Trophoblast cell (in vitro differentiated cells and primary cell): ENCODE measurements around the gene CDK8.
A peak's percentile ranks its signal among the peaks of the same experiment; 100 is the strongest.

ENCODE experiments used
- DNase-seq, 2 donors: peaks; one replicate each; pipeline ENCODE4 v3.0.0-alpha.2; 2016
- H2AFZ ChIP-seq: 2 replicates; pipeline ENCODE4 v1.6.1; 2013; ENCODE audit warnings: low read length, moderate library complexity, mild to moderate bottlenecking; ENCODE audit not compliant: insufficient read depth, poor library complexity
- H2AK5ac ChIP-seq: 2 replicates; pipeline ENCODE4 v1.6.1; 2013; ENCODE audit warnings: mild to moderate bottlenecking, low read length
- H2BK120ac ChIP-seq: 2 replicates; pipeline ENCODE4 v1.6.1; 2013; ENCODE audit warnings: low read length, mild to moderate bottlenecking, moderate library complexity; ENCODE audit not compliant: insufficient read depth, poor library complexity
- H2BK12ac ChIP-seq: 2 replicates; pipeline ENCODE4 v1.6.1; 2013; ENCODE audit warnings: mild to moderate bottlenecking, low read length, moderate library complexity
- H2BK5ac ChIP-seq: 2 replicates; pipeline ENCODE4 v1.6.1; 2013; ENCODE audit warnings: low read length, low read depth, moderate library complexity, mild to moderate bottlenecking; ENCODE audit not compliant: poor library complexity
- H3K14ac ChIP-seq: 2 replicates; pipeline ENCODE4 v1.6.1; 2013; ENCODE audit warnings: mild to moderate bottlenecking, low read length
- H3K18ac ChIP-seq: 2 replicates; pipeline ENCODE4 v1.6.1; 2013; ENCODE audit warnings: mild to moderate bottlenecking, low read length
- H3K23ac ChIP-seq: 2 replicates; pipeline ENCODE4 v1.6.1; 2013; ENCODE audit warnings: low read length
- H3K27ac ChIP-seq: 2 replicates; pipeline ENCODE4 v1.5.1; 2013; ENCODE audit warnings: low read depth, mild to moderate bottlenecking, inconsistent platforms, low read length, moderate library complexity
- H3K27me3 ChIP-seq: 2 replicates; pipeline ENCODE4 v1.6.1; 2013; ENCODE audit warnings: inconsistent platforms, mild to moderate bottlenecking, low read length, moderate library complexity; ENCODE audit not compliant: insufficient read depth
- H3K36me3 ChIP-seq, 2 experiments: 1 replicate in 1 of 2; 2 replicates in 1 of 2; pipeline ENCODE4 v1.6.1; 2013; ENCODE audit warnings: low read length in 2 of 2, mild to moderate bottlenecking in 2 of 2, moderate library complexity in 1 of 2; ENCODE audit not compliant: insufficient read depth in 2 of 2, control insufficient read depth in 1 of 2
- H3K4ac ChIP-seq: 2 replicates; pipeline ENCODE4 v1.6.1; 2013; ENCODE audit warnings: low read depth, mild to moderate bottlenecking, low read length, moderate library complexity
- H3K4me1 ChIP-seq, 2 experiments: 1 replicate in 1 of 2; 2 replicates in 1 of 2; pipeline ENCODE4 v1.6.1; 2013; ENCODE audit warnings: low read length in 2 of 2, mild to moderate bottlenecking in 2 of 2, moderate library complexity in 1 of 2; ENCODE audit not compliant: insufficient read depth in 2 of 2, control insufficient read depth in 1 of 2
- H3K4me2 ChIP-seq: 2 replicates; pipeline ENCODE4 v1.6.1; 2013; ENCODE audit warnings: inconsistent platforms, mild to moderate bottlenecking, low read length, moderate library complexity
- H3K4me3 ChIP-seq: 2 replicates; pipeline ENCODE4 v1.5.1; 2013; ENCODE audit warnings: mild to moderate bottlenecking, low read depth, low read length, inconsistent platforms
- H3K79me1 ChIP-seq: one replicate; pipeline ENCODE4 v1.6.1; 2013; ENCODE audit warnings: low read length
- H3K79me2 ChIP-seq: 2 replicates; pipeline ENCODE4 v1.6.1; 2013; ENCODE audit warnings: low read length, mild to moderate bottlenecking; ENCODE audit not compliant: control insufficient read depth, insufficient read depth, poor library complexity
- H3K9ac ChIP-seq: 2 replicates; pipeline ENCODE4 v1.6.1; 2013; ENCODE audit warnings: mild to moderate bottlenecking, low read length
- H3K9me3 ChIP-seq: 2 replicates; pipeline ENCODE4 v1.6.1; 2013; ENCODE audit warnings: low read depth, mild to moderate bottlenecking, control low read depth, inconsistent platforms, low read length; ENCODE audit not compliant: insufficient read depth
- H4K12ac ChIP-seq: 2 replicates; pipeline ENCODE4 v1.6.1; 2013; ENCODE audit warnings: low read depth, mild to moderate bottlenecking, low read length, moderate library complexity
- H4K8ac ChIP-seq: 2 replicates; pipeline ENCODE4 v1.6.1; 2013; ENCODE audit warnings: low read depth, mild to moderate bottlenecking, low read length, moderate library complexity
- H4K91ac ChIP-seq: one replicate; pipeline ENCODE4 v1.6.1; 2013; ENCODE audit warnings: low read depth, mild to moderate bottlenecking, low read length, moderate library complexity
- WGBS: extraction: QIAGEN DNeasy Blood & Tissue Kit; methylation state at CpG from one replicate; pipeline ENCODE4 v1.1.7; 2013; ENCODE audit warnings: missing lambda C conversion rate; ENCODE audit not compliant: insufficient read length, insufficient coverage; ENCODE audit errors: extremely low coverage; 5-methylcytosine and 5-hydroxymethylcytosine counted together

The CDK8 gene

GRCh38 chr13:26324294-26324693 is 70.4 kb downstream of the CDK8 start:
- Histone ChIP-seq H3K4me1 (peaks cover 0 to 2% of the 10 kb centered on the region in 2 experiments), H3K9me3 (no peaks in the 10 kb centered on the region), H4K8ac (no peak overlapping the region), H2BK5ac (no peak overlapping the region), H3K23ac (no peak overlapping the region), H3K4ac (no peak overlapping the region), H3K79me1 (no peaks in the 10 kb centered on the region), H3K9ac (no peak overlapping the region), H3K14ac (no peak overlapping the region), H3K36me3 (no peaks in the 10 kb centered on the region), H4K12ac (no peak overlapping the region), H3K79me2 (no peaks in the 10 kb centered on the region), H3K4me3 (no peak overlapping the region), H3K27me3 (no peaks in the 10 kb centered on the region), H2AK5ac (no peak overlapping the region), H2BK12ac (no peak overlapping the region), H3K18ac (no peak overlapping the region), H2BK120ac (no peak overlapping the region), H4K91ac (no peak overlapping the region), H2AFZ (no peak overlapping the region), H3K27ac (no peak overlapping the region), H3K4me2 (no peak overlapping the region)
- peak in 1 of 2 donors; percentile 41 for DNase-seq
- WGBS, result no CpG with 5 or more reads among the region's 3 CpGs

GRCh38 chr13:26324867-26325266 is 70.9 kb downstream of the CDK8 start:
- no peak for DNase-seq

DNA sequence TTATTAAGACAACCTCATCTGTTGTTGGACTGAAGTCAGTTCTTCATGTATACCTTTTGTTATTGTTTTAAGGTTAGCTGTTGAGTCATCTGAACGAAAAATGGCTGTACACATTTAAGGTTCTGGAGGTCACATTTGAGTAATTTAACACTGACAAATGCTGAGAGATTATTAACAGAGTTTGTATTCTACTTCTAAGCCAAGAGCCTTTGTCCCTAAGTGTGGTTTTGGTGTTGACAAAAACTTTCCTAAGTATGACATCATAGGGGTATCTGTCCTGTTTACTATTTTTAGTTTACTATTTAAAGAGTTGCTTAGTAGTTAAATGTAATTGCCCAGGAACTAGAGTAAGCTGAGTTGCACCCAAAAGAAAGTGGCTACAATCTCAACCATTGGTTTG is 71.9 kb downstream of the CDK8 start:
- H2BK12ac ChIP-seq, result no peak overlapping the region
- WGBS, result no CpG with 5 or more reads among the region's 1 CpG
- H3K23ac ChIP-seq, result no peak overlapping the region
- H3K4me1 ChIP-seq, result peaks cover 0 to 2% of the 10 kb centered on the region in 2 experiments
- no peak overlapping the region for H2AK5ac ChIP-seq
- no peak overlapping the region for H4K8ac ChIP-seq
- H3K9ac ChIP-seq, result no peak overlapping the region
- no peaks in the 10 kb centered on the region for H3K79me1 ChIP-seq
- no peak overlapping the region for H2BK120ac ChIP-seq
- H2AFZ ChIP-seq, result no peak overlapping the region
- no peak overlapping the region for H3K4ac ChIP-seq
- H3K79me2 ChIP-seq, result no peaks in the 10 kb centered on the region
- H4K12ac ChIP-seq, result no peak overlapping the region
- no peaks in the 10 kb centered on the region for H3K36me3 ChIP-seq
- H3K18ac ChIP-seq, result no peak overlapping the region
- no peak overlapping the region for H2BK5ac ChIP-seq
- no peaks in the 10 kb centered on the region for H3K9me3 ChIP-seq
- H3K14ac ChIP-seq, result no peak overlapping the region
- H3K4me2 ChIP-seq, result no peak overlapping the region
- H3K27me3 ChIP-seq, result no peaks in the 10 kb centered on the region
- DNase-seq, result no peak
- no peak overlapping the region for H4K91ac ChIP-seq
- no peak overlapping the region for H3K4me3 ChIP-seq
- no peak overlapping the region for H3K27ac ChIP-seq

More at GRCh38 chr13:26324867-26325266, 70.9 kb downstream of the CDK8 start:
- Histone ChIP-seq H3K14ac (no peak overlapping the region), H3K23ac (no peak overlapping the region), H4K12ac (no peak overlapping the region), H3K4ac (no peak overlapping the region), H3K79me1 (no peaks in the 10 kb centered on the region), H3K36me3 (no peaks in the 10 kb centered on the region), H3K4me3 (no peak overlapping the region), H3K27ac (no peak overlapping the region), H3K9me3 (no peaks in the 10 kb centered on the region), H2AK5ac (no peak overlapping the region), H2BK120ac (no peak overlapping the region), H3K9ac (no peak overlapping the region), H2BK5ac (no peak overlapping the region), H4K91ac (no peak overlapping the region), H3K27me3 (no peaks in the 10 kb centered on the region), H2AFZ (no peak overlapping the region), H3K4me1 (peaks cover 0 to 2% of the 10 kb centered on the region in 2 experiments), H2BK12ac (no peak overlapping the region), H4K8ac (no peak overlapping the region), H3K18ac (no peak overlapping the region), H3K79me2 (no peaks in the 10 kb centered on the region), H3K4me2 (no peak overlapping the region)

- no peak overlapping the region for H4K12ac ChIP-seq
- no peaks in the 10 kb centered on the region for H3K79me2 ChIP-seq
- no peak overlapping the region for H3K9ac ChIP-seq
- no peaks in the 10 kb centered on the region for H3K79me1 ChIP-seq
- no peak overlapping the region for H3K23ac ChIP-seq
- H3K27me3 ChIP-seq, result no peaks in the 10 kb centered on the region
- no peaks in the 10 kb centered on the region for H3K9me3 ChIP-seq
- H3K4me2 ChIP-seq, result no peak overlapping the region
- peaks cover 0 to 2% of the 10 kb centered on the region in 2 experiments for H3K4me1 ChIP-seq
- H3K18ac ChIP-seq, result no peak overlapping the region
- no peak overlapping the region for H2BK5ac ChIP-seq
- H3K36me3 ChIP-seq, result no peaks in the 10 kb centered on the region
- no peak overlapping the region for H2AK5ac ChIP-seq
- no peak overlapping the region for H2BK120ac ChIP-seq
- no peak overlapping the region for H2BK12ac ChIP-seq
- no peak overlapping the region for H3K27ac ChIP-seq
- no peak for DNase-seq
- no peak overlapping the region for H4K91ac ChIP-seq
- no CpG with 5 or more reads among the region's 2 CpGs for WGBS
- no peak overlapping the region for H3K4me3 ChIP-seq
- no peak overlapping the region for H3K4ac ChIP-seq
- no peak overlapping the region for H4K8ac ChIP-seq
- H2AFZ ChIP-seq, result no peak overlapping the region
- H3K14ac ChIP-seq, result no peak overlapping the region
Observed at GRCh38 chr13:26326562-26326961, 72.6 kb downstream of the CDK8 start.
